DLD1 (cell line): ENCODE measurements around the gene CHMP5.
"Not testable (repeated sequence)": the region's sequence is repeated elsewhere in the genome, so short reads cannot be mapped to it uniquely, and the experiment has no call there.

ENCODE experiments used
- in situ Hi-C: cut with HindIII; loops from 2 replicates; pipeline ENCODE4 v1.10.0; 2017; ENCODE audit warnings: low sequenced_read_pairs

The CHMP5 gene

GRCh38 chr9:33310748-33311147 is 45.9 kb downstream of the CHMP5 start:
- in situ Hi-C loops: no loop called here

- in situ Hi-C loops: no loop called here
These were observed 47.1 kb downstream of the CHMP5 start for GRCh38 chr9:33311953-33312352.

- in situ Hi-C loops: no loop called here
These were observed 50.5 kb downstream of the CHMP5 start for GRCh38 chr9:33315371-33315770.

- in situ Hi-C loops: not testable (repeated sequence)
These were observed 52.3 kb downstream of the CHMP5 start for GRCh38 chr9:33317136-33317535.

GRCh38 chr9:33318225-33318624 is 53.4 kb downstream of the CHMP5 start:
- in situ Hi-C loops: no loop called here

- in situ Hi-C loops: no loop called here
These were observed 53.9 kb downstream of the CHMP5 start for GRCh38 chr9:33318781-33319180.

- in situ Hi-C loops: no loop called here
These were observed 55.4 kb downstream of the CHMP5 start for GRCh38 chr9:33320230-33320567.

GRCh38 chr9:33320568-33321261 is 55.9 kb downstream of the CHMP5 start:
- in situ Hi-C loops: no loop called here

- in situ Hi-C loops: no loop called here
These were observed 64.3 kb downstream of the CHMP5 start for GRCh38 chr9:33329117-33329563.

GRCh38 chr9:33329979-33330378 is 65.1 kb downstream of the CHMP5 start:
- in situ Hi-C loops: no loop called here

- in situ Hi-C loops: no loop called here
These were observed 66.6 kb downstream of the CHMP5 start for GRCh38 chr9:33331377-33331891.
